Psoas muscle (tissue), 8 donors: ENCODE results near the gene FBXL13. TPM values are rescaled to one million over a fixed set of nuclear protein-coding genes. Genes with fewer than 3 reads are reported as not detected.
"Not testable (repeated sequence)": the region's sequence is repeated elsewhere in the genome, so short reads cannot be mapped to it uniquely, and the experiment has no call there.

ENCODE experiments used
- ATAC-seq, 4 donors: fragments of 200-7000 bp; cut with Tn5 transposase; one replicate each; pipeline ENCODE4 v1.9.1; 2020; ENCODE audit warnings: moderate library complexity in 3 of 4, mild to moderate bottlenecking in 2 of 4
- DNase-seq, 2 donors: peaks; one replicate each; pipeline ENCODE4 v3.0.0-alpha.2; 2020
- H3K27ac ChIP-seq: fragments of 200-600 bp; one replicate; pipeline ENCODE4 v1.8.0; 2022
- H3K27me3 ChIP-seq, 3 donors: fragments of 200-600 bp in 1 of 3; one replicate each; pipeline versions ENCODE4 v1.6.1 to v1.8.0; 2013 to 2022; ENCODE audit warnings: low read length in 2 of 3, mild to moderate bottlenecking in 2 of 3, moderate library complexity in 1 of 3; ENCODE audit not compliant: insufficient read depth in 3 of 3
- H3K36me3 ChIP-seq, 2 donors: fragments of 200-600 bp in 1 of 2; one replicate each; pipeline versions ENCODE4 v1.6.1 to v1.8.0; 2013 to 2022; ENCODE audit warnings: low read depth in 1 of 2, mild to moderate bottlenecking in 1 of 2, moderate library complexity in 1 of 2; ENCODE audit not compliant: insufficient read depth in 1 of 2
- H3K4me1 ChIP-seq: fragments of 200-600 bp; one replicate; pipeline ENCODE4 v1.8.0; 2022
- H3K4me3 ChIP-seq: fragments of 200-600 bp; one replicate; pipeline ENCODE4 v1.8.0; 2022; ENCODE audit warnings: mild to moderate bottlenecking
- H3K9me3 ChIP-seq: fragments of 200-600 bp; one replicate; pipeline ENCODE4 v1.8.0; 2022
- WGBS, 3 donors: extraction: QIAGEN DNeasy Blood & Tissue Kit; methylation state at CpG; one replicate each; pipeline versions ENCODE4 v1.1.6 to v1.1.7; 2013; 5-methylcytosine and 5-hydroxymethylcytosine counted together
- intact Hi-C, 2 donors: fragments of 100-400 bp; cut with DNase I; formaldehyde crosslinking; loops; one replicate each; pipeline versions ENCODE4 v1.11.0 to v1.14.2; 2022
- polyA plus RNA-seq, 3 donors: library from polyadenylated mRNA; stranded (reverse); fragments of 200-250 nt; gene quantifications; one replicate each; pipeline ENCODE4 v1.2.3, GENCODE V29; 2013
- total RNA-seq, 4 donors: library from RNA; stranded (reverse); fragmentation: NEBNext Ultra II Directional in 2 of 4; extraction: Animal tissue kit (Norgen Biotek cat#: 25700) in 2 of 4; gene quantifications; one replicate each; pipeline versions ENCODE4 v1.2.1 to v1.2.4, GENCODE V29; 2021 to 2023
- TF ChIP-seq, protein P1 (sequence below): fragments of 200-600 bp; IDR thresholded peaks from one replicate; pipeline ENCODE4 v1.8.0; 2022; ENCODE audit warnings: antibody characterized with exemption
- donor health status: healthy with polysubstance abuse.
- donor health status: DM: no; HTN: no; CAD: no; lungs with moderate emphysema.
- donor health status: Bipolar disorder and iron deficiency.
- donor health status: healthy.
- donor health status: DM: yes; HTN: yes; CAD: no.
- donor health status: DM: no; HTN: no; CAD: no.
- donor health status: DM: no; HTN: no; CAD: no.
- donor health status: DM: yes; HTN: yes; CAD: no.

FBXL13 gene
- total and polyA plus RNA-seq, 7 donors, result 0.13 to 0.52 (median 0.28) TPM; not detected in 1

DNA sequence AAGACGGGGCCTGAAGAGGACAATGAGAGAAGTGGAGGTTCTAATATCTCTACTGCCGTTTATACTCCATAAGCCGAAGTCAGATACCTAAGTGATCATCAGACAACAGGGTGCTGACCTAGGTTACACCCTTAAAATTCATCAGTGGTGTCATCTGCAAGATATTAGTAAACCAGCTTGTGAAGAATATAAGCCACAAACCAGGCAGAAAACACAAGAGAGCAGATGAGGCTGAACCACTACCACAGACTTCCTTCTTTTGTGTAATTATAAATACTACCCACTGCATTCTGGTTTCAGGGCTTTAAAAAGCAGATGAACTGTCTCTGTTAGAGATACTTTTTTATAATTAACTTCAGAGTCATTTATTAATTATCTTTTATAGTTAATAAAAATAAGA is 230.7 kb downstream of the FBXL13 start:
- DNase-seq (no peak), ATAC-seq (no peak)
- Histone ChIP-seq H3K4me1 (no peaks in the 10 kb centered on the region), H3K4me3 (no peak overlapping the region), H3K27me3 (no peaks in the 10 kb centered on the region), H3K9me3 (no peaks in the 10 kb centered on the region), H3K36me3 (no peaks in the 10 kb centered on the region), H3K27ac (no peak overlapping the region)
- WGBS, 3 donors, result 93 to 97% (median 96%) methylated on average over 3 of the region's 3 CpGs
- intact Hi-C loops, result no loop called here
- TF ChIP-seq, protein P1, sequence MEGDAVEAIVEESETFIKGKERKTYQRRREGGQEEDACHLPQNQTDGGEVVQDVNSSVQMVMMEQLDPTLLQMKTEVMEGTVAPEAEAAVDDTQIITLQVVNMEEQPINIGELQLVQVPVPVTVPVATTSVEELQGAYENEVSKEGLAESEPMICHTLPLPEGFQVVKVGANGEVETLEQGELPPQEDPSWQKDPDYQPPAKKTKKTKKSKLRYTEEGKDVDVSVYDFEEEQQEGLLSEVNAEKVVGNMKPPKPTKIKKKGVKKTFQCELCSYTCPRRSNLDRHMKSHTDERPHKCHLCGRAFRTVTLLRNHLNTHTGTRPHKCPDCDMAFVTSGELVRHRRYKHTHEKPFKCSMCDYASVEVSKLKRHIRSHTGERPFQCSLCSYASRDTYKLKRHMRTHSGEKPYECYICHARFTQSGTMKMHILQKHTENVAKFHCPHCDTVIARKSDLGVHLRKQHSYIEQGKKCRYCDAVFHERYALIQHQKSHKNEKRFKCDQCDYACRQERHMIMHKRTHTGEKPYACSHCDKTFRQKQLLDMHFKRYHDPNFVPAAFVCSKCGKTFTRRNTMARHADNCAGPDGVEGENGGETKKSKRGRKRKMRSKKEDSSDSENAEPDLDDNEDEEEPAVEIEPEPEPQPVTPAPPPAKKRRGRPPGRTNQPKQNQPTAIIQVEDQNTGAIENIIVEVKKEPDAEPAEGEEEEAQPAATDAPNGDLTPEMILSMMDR, result no peak

- peaks cover 4% of the 10 kb centered on the region for H3K4me1 ChIP-seq
- TF ChIP-seq, protein P1, result no peak
- no peak overlapping the region for H3K4me3 ChIP-seq
- no peaks in the 10 kb centered on the region for H3K36me3 ChIP-seq
- no peaks in the 10 kb centered on the region for H3K27me3 ChIP-seq
- intact Hi-C loops, result no loop called here
- ATAC-seq, result no peak
- H3K9me3 ChIP-seq, result no peaks in the 10 kb centered on the region
- no peak for DNase-seq
- H3K27ac ChIP-seq, result no peak overlapping the region
Measured at GRCh38 chr7:102842284-102842683, 232.3 kb downstream of the FBXL13 start.

DNA sequence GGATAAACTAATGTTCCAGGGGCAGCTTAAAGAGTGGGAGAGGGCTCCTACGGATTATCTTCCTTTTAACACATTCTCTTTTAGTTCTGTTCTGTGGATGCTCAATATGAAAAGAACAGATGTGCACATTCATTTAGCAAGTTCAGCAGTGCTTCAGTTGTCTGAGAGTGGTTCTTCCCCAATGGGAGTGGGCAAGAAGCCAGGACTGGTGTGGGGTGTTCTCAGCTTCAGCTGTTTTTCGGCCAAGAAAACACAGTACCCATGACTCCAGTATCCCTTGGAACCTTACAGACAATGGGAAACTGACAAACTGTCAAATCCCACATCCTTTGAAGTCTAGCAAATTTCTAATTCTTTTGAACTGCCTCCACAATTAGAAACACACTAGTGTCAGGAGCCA is 233.3 kb downstream of the FBXL13 start:
- H3K4me1 ChIP-seq, result peaks cover 14% of the 10 kb centered on the region
- ATAC-seq (no peak), DNase-seq (no peak)
- no peaks in the 10 kb centered on the region for H3K36me3 ChIP-seq
- intact Hi-C loops, result no loop called here
- no peak overlapping the region for H3K27ac ChIP-seq
- no peaks in the 10 kb centered on the region for H3K27me3 ChIP-seq
- TF ChIP-seq, protein P1, result no peak
- H3K4me3 ChIP-seq, result no peak overlapping the region
- H3K9me3 ChIP-seq, result no peaks in the 10 kb centered on the region
- 34 to 52% (median 48%) methylated on average over 2 of the region's 2 CpGs for WGBS, 3 donors

GRCh38 chr7:102840404-102840803 is 234.2 kb downstream of the FBXL13 start:
- 92 to 96% (median 94%) methylated on average over 3 of the region's 3 CpGs for WGBS, 3 donors
- TF ChIP-seq, protein P1, result no peak
- peaks cover 18% of the 10 kb centered on the region for H3K4me1 ChIP-seq
- ATAC-seq (no peak), DNase-seq (no peak)
- H3K36me3 ChIP-seq, result no peaks in the 10 kb centered on the region
- H3K27ac ChIP-seq, result no peak overlapping the region
- H3K27me3 ChIP-seq, result no peaks in the 10 kb centered on the region
- no peaks in the 10 kb centered on the region for H3K9me3 ChIP-seq
- no peak overlapping the region for H3K4me3 ChIP-seq
- intact Hi-C loops, result no loop called here

DNA sequence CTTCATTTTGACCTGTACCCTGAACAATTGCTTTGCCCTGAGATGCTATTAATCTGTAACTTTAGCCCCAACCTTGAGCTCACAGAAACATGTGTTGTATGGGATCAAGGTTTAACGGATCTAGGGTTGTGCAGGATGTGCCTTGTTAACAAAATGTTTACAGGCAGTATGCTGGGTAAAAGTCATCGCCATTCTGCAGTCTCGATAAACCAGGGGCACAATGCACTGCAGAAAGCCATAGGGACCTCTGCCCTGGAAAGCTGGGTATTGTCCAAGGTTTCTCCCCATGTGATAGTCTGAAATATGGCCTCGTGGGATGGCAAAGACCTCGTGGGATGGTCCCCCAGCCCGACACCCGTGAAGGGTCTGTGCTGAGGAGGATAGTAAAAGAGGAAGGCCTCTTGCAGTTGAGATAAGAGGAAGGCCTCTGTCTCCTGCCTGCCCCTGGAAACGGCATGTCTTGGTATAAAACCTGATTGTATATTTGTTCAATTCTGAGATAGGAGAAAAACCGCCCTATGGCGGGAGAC is 236.0 kb downstream of the FBXL13 start:
- intact Hi-C loops, H3K36me3 ChIP-seq, ATAC-seq, H3K27me3 ChIP-seq, H3K9me3 ChIP-seq, DNase-seq, H3K27ac ChIP-seq, H3K4me3 ChIP-seq: not testable (repeated sequence)
- 92 to 94% (median 93%) methylated on average over 10 of the region's 10 CpGs for WGBS, 3 donors
- H3K4me1 ChIP-seq, result peaks cover 18% of the 10 kb centered on the region
